ENCODE data around the gene SCYL2. TPM values are rescaled to one million over a fixed set of nuclear protein-coding genes. Genes with fewer than 3 reads are reported as not detected.

The SCYL2 gene
- polyA plus RNA-seq, 1 donor (not counting 4 experiments of a cell fraction or from before 2014, with no cell fraction given) = 31.5 TPM

GRCh38 chr12:100365411-100365810 lies 98.4 kb downstream of the SCYL2 start:
- Histone ChIP-seq H3K4me3 (ENCODE audit: control insufficient read depth in 2 of 3, extremely low read depth in 1 of 3, insufficient read depth in 2 of 3, low read depth in 1 of 3, low read length in 3 of 3) (no peak overlapping the region), H4K20me1 (ENCODE audit: control insufficient read depth, extremely low read depth, insufficient read depth, low read length) (no peaks in the 10 kb centered on the region), H3K36me3 (ENCODE audit: control insufficient read depth in 2 of 2, extremely low read depth in 1 of 2, insufficient read depth in 2 of 2, low read length in 2 of 2) (no peaks in the 10 kb centered on the region), H3K9me1 (ENCODE audit: control insufficient read depth, extremely low read depth, insufficient read depth, low read length) (no peaks in the 10 kb centered on the region), H3K27ac (ENCODE audit: control insufficient read depth, insufficient read depth, low read length) (no peak overlapping the region), H3K4me1 (ENCODE audit: control insufficient read depth, extremely low read depth, insufficient read depth, low read length) (peaks cover 6% of the 10 kb centered on the region), H3K27me3 (ENCODE audit: control insufficient read depth, extremely low read depth, insufficient read depth, low read length) (no peaks in the 10 kb centered on the region), H3K9me3 (ENCODE audit: control insufficient read depth, low read depth, low read length) (no peaks in the 10 kb centered on the region), H3K4me2 (ENCODE audit: control insufficient read depth, extremely low read depth, insufficient read depth, low read depth, low read length) (no peak overlapping the region), H3K79me2 (ENCODE audit: control insufficient read depth, insufficient read depth, low read length) (no peaks in the 10 kb centered on the region), H3K9ac (ENCODE audit: control insufficient read depth, extremely low read depth, insufficient read depth, low read length) (no peak overlapping the region), H2AFZ (ENCODE audit: control insufficient read depth, low read length) (no peak overlapping the region)
- TF ChIP-seq CTCF (optimal IDR thresholded peaks at IDR 0.05 in 1 of 3, IDR thresholded peaks at IDR 0.05 in 1 of 3, conservative IDR thresholded peaks at IDR 0.05 in 1 of 3; ENCODE audit: extremely low read depth in 1 of 3, insufficient read depth in 2 of 3, low read length in 3 of 3) (no peak), EZH2 (IDR thresholded peaks at IDR 0.05; ENCODE audit: low read length) (no peak)
- dilution Hi-C loops (cut with MboI; ENCODE audit: extremely low pct_ligation_motif_present, low sequenced_read_pairs) = no loop called here
- no peak for FAIRE-seq
- no peak for DNase-seq (ENCODE audit: low read depth, low spot score)

- H3K9ac ChIP-seq (ENCODE audit: control insufficient read depth, extremely low read depth, insufficient read depth, low read length) = no peak overlapping the region
- H3K4me3 ChIP-seq (ENCODE audit: control insufficient read depth in 2 of 3, extremely low read depth in 1 of 3, insufficient read depth in 2 of 3, low read depth in 1 of 3, low read length in 3 of 3) = no peak overlapping the region
- no peaks in the 10 kb centered on the region for H4K20me1 ChIP-seq (ENCODE audit: control insufficient read depth, extremely low read depth, insufficient read depth, low read length)
- no peak for FAIRE-seq
- no peaks in the 10 kb centered on the region for H3K9me3 ChIP-seq (ENCODE audit: control insufficient read depth, low read depth, low read length)
- H3K36me3 ChIP-seq (ENCODE audit: control insufficient read depth in 2 of 2, extremely low read depth in 1 of 2, insufficient read depth in 2 of 2, low read length in 2 of 2) = no peaks in the 10 kb centered on the region
- DNase-seq (ENCODE audit: low read depth, low spot score) = no peak
- no peaks in the 10 kb centered on the region for H3K79me2 ChIP-seq (ENCODE audit: control insufficient read depth, insufficient read depth, low read length)
- no peak overlapping the region for H3K27ac ChIP-seq (ENCODE audit: control insufficient read depth, insufficient read depth, low read length)
- H3K27me3 ChIP-seq (ENCODE audit: control insufficient read depth, extremely low read depth, insufficient read depth, low read length) = no peaks in the 10 kb centered on the region
- no peak overlapping the region for H3K4me2 ChIP-seq (ENCODE audit: control insufficient read depth, extremely low read depth, insufficient read depth, low read depth, low read length)
- no peaks in the 10 kb centered on the region for H3K9me1 ChIP-seq (ENCODE audit: control insufficient read depth, extremely low read depth, insufficient read depth, low read length)
- no peak overlapping the region for H2AFZ ChIP-seq (ENCODE audit: control insufficient read depth, low read length)
- TF ChIP-seq CTCF (optimal IDR thresholded peaks at IDR 0.05 in 1 of 3, IDR thresholded peaks at IDR 0.05 in 1 of 3, conservative IDR thresholded peaks at IDR 0.05 in 1 of 3; ENCODE audit: extremely low read depth in 1 of 3, insufficient read depth in 2 of 3, low read length in 3 of 3) = no peak
- no peak for TF ChIP-seq EZH2 (IDR thresholded peaks at IDR 0.05; ENCODE audit: low read length)
- dilution Hi-C loops (cut with MboI; ENCODE audit: extremely low pct_ligation_motif_present, low sequenced_read_pairs) = no loop called here
- H3K4me1 ChIP-seq (ENCODE audit: control insufficient read depth, extremely low read depth, insufficient read depth, low read length) = no peaks in the 10 kb centered on the region
These were observed 101.1 kb downstream of the SCYL2 start for GRCh38 chr12:100368066-100368465.
